ENCODE data around the gene SH3BP4.

Gene SH3BP4

GRCh38 chr2:234963773-234964615, 12.2 kb downstream of the SH3BP4 start:
- no peak for DNase-seq (ENCODE audit: insufficient read length, low spot score)
- no peak for FAIRE-seq
- no peak for TF ChIP-seq POLR2A (IDR thresholded peaks at IDR 0.05; ENCODE audit: low read depth, low read length)
- no peak for TF ChIP-seq PAX5 (IDR thresholded peaks at IDR 0.05; ENCODE audit: insufficient read depth, low read length, severe bottlenecking)
- no peak for TF ChIP-seq POLR2AphosphoS5 (IDR thresholded peaks at IDR 0.05; ENCODE audit: low read depth, low read length)

- FAIRE-seq (no peak), DNase-seq (ENCODE audit: insufficient read length, low spot score) (no peak)
Measured at GRCh38 chr2:234964631-234965461, 13.0 kb downstream of the SH3BP4 start.

GRCh38 chr2:234966340-234966739, 14.5 kb downstream of the SH3BP4 start:
- FAIRE-seq, result no peak
- DNase-seq (ENCODE audit: insufficient read length, low spot score), result no peak
- TF ChIP-seq POLR2A (IDR thresholded peaks at IDR 0.05; ENCODE audit: low read depth, low read length) (no peak), POLR2AphosphoS5 (IDR thresholded peaks at IDR 0.05; ENCODE audit: low read depth, low read length) (no peak), POU2F2 (IDR thresholded peaks at IDR 0.05; ENCODE audit: low read depth, low read length) (no peak), TAF1 (IDR thresholded peaks at IDR 0.05; ENCODE audit: low read depth, low read length) (no peak), SPI1 (IDR thresholded peaks at IDR 0.05; ENCODE audit: low read depth, low read length) (no peak), PAX5 (IDR thresholded peaks at IDR 0.05; ENCODE audit: insufficient read depth, low read length, severe bottlenecking) (no peak)

More at GRCh38 chr2:234964631-234965461, 13.0 kb downstream of the SH3BP4 start:
- TF ChIP-seq PAX5 (IDR thresholded peaks at IDR 0.05; ENCODE audit: insufficient read depth, low read length, severe bottlenecking), result no peak
- TF ChIP-seq POU2F2 (IDR thresholded peaks at IDR 0.05; ENCODE audit: low read depth, low read length), result no peak
- TF ChIP-seq SPI1 (IDR thresholded peaks at IDR 0.05; ENCODE audit: low read depth, low read length), result no peak

- no peak for DNase-seq (ENCODE audit: insufficient read length, low spot score)
- FAIRE-seq, result no peak
- TF ChIP-seq SPI1 (IDR thresholded peaks at IDR 0.05; ENCODE audit: low read depth, low read length) (no peak), POLR2A (IDR thresholded peaks at IDR 0.05; ENCODE audit: low read depth, low read length) (no peak), TAF1 (IDR thresholded peaks at IDR 0.05; ENCODE audit: low read depth, low read length) (no peak), POLR2AphosphoS5 (IDR thresholded peaks at IDR 0.05; ENCODE audit: low read depth, low read length) (no peak), POU2F2 (IDR thresholded peaks at IDR 0.05; ENCODE audit: low read depth, low read length) (no peak), PAX5 (IDR thresholded peaks at IDR 0.05; ENCODE audit: insufficient read depth, low read length, severe bottlenecking) (no peak)
Measured at GRCh38 chr2:234967201-234967869, 15.5 kb downstream of the SH3BP4 start.

- TF ChIP-seq PAX5 (IDR thresholded peaks at IDR 0.05; ENCODE audit: insufficient read depth, low read length, severe bottlenecking) (no peak), POU2F2 (IDR thresholded peaks at IDR 0.05; ENCODE audit: low read depth, low read length) (no peak), POLR2A (IDR thresholded peaks at IDR 0.05; ENCODE audit: low read depth, low read length) (no peak), SPI1 (IDR thresholded peaks at IDR 0.05; ENCODE audit: low read depth, low read length) (no peak), POLR2AphosphoS5 (IDR thresholded peaks at IDR 0.05; ENCODE audit: low read depth, low read length) (no peak)
- FAIRE-seq (no peak), DNase-seq (ENCODE audit: insufficient read length, low spot score) (no peak)
Measured at GRCh38 chr2:234967870-234968208, 16.0 kb downstream of the SH3BP4 start.

GRCh38 chr2:234968631-234969305, 17.0 kb downstream of the SH3BP4 start:
- DNase-seq (ENCODE audit: insufficient read length, low spot score) (no peak), FAIRE-seq (no peak)
- TF ChIP-seq TAF1 (IDR thresholded peaks at IDR 0.05; ENCODE audit: low read depth, low read length), result no peak
- TF ChIP-seq POU2F2 (IDR thresholded peaks at IDR 0.05; ENCODE audit: low read depth, low read length), result no peak
- no peak for TF ChIP-seq POLR2AphosphoS5 (IDR thresholded peaks at IDR 0.05; ENCODE audit: low read depth, low read length)
- no peak for TF ChIP-seq PAX5 (IDR thresholded peaks at IDR 0.05; ENCODE audit: insufficient read depth, low read length, severe bottlenecking)
- no peak for TF ChIP-seq POLR2A (IDR thresholded peaks at IDR 0.05; ENCODE audit: low read depth, low read length)
- no peak for TF ChIP-seq SPI1 (IDR thresholded peaks at IDR 0.05; ENCODE audit: low read depth, low read length)

GRCh38 chr2:234969306-234970098, 17.7 kb downstream of the SH3BP4 start:
- TF ChIP-seq POU2F2 (IDR thresholded peaks at IDR 0.05; ENCODE audit: low read depth, low read length) (no peak), TAF1 (IDR thresholded peaks at IDR 0.05; ENCODE audit: low read depth, low read length) (no peak), POLR2A (IDR thresholded peaks at IDR 0.05; ENCODE audit: low read depth, low read length) (no peak), SPI1 (IDR thresholded peaks at IDR 0.05; ENCODE audit: low read depth, low read length) (no peak), POLR2AphosphoS5 (IDR thresholded peaks at IDR 0.05; ENCODE audit: low read depth, low read length) (no peak), PAX5 (IDR thresholded peaks at IDR 0.05; ENCODE audit: insufficient read depth, low read length, severe bottlenecking) (no peak)
- FAIRE-seq (no peak), DNase-seq (ENCODE audit: insufficient read length, low spot score) (no peak)

- FAIRE-seq (no peak), DNase-seq (ENCODE audit: insufficient read length, low spot score) (no peak)
- TF ChIP-seq SPI1 (IDR thresholded peaks at IDR 0.05; ENCODE audit: low read depth, low read length) (no peak), POU2F2 (IDR thresholded peaks at IDR 0.05; ENCODE audit: low read depth, low read length) (no peak), PAX5 (IDR thresholded peaks at IDR 0.05; ENCODE audit: insufficient read depth, low read length, severe bottlenecking) (no peak), TAF1 (IDR thresholded peaks at IDR 0.05; ENCODE audit: low read depth, low read length) (no peak), POLR2AphosphoS5 (IDR thresholded peaks at IDR 0.05; ENCODE audit: low read depth, low read length) (no peak), POLR2A (IDR thresholded peaks at IDR 0.05; ENCODE audit: low read depth, low read length) (no peak)
Measured at GRCh38 chr2:234970099-234970440, 18.3 kb downstream of the SH3BP4 start.
